NB4 (cell line): ENCODE results near the gene AHDC1.

ENCODE experiments used
- CTCF ChIP-seq: IDR thresholded peaks from one replicate; pipeline ENCODE4 v1.5.1; 2012; ENCODE audit warnings: low read depth, low read length
- MAX ChIP-seq: IDR thresholded peaks from 2 replicates; pipeline ENCODE4 v1.6.1; 2011; ENCODE audit warnings: low read depth, low read length
- MYC ChIP-seq: IDR thresholded peaks from 2 replicates; pipeline ENCODE4 v1.6.1; 2011; ENCODE audit warnings: low read depth, low read length
- POLR2A ChIP-seq: IDR thresholded peaks from 2 replicates; pipeline ENCODE4 v1.6.1; 2011; ENCODE audit warnings: mild to moderate bottlenecking; ENCODE audit not compliant: insufficient read length; ENCODE audit errors: extremely low read depth

GRCh38 chr1:27570356-27570755 lies 33.6 kb downstream of the AHDC1 start:
- no peak for TF ChIP-seq POLR2A
- TF ChIP-seq CTCF, result no peak
- TF ChIP-seq MAX, result no peak
- no peak for TF ChIP-seq MYC
